ENCODE data around the gene HIVEP2. TPM values are rescaled to one million over a fixed set of nuclear protein-coding genes. Genes with fewer than 3 reads are reported as not detected.

HIVEP2 gene
- total RNA-seq, 1 experiment from 2014 or later = 3.2 TPM

- Histone ChIP-seq H3K9me3 (ENCODE audit: low read depth, low read length, poor library complexity, severe bottlenecking) (no peaks in the 10 kb centered on the region), H3K4me1 (ENCODE audit: insufficient read depth, low read length, poor library complexity, severe bottlenecking) (no peaks in the 10 kb centered on the region), H3K27ac (ENCODE audit: low read depth, low read length, poor library complexity, severe bottlenecking) (no peak overlapping the region), H3K4me3 (ENCODE audit: low read depth, low read length, poor library complexity, severe bottlenecking) (no peak overlapping the region), H3K36me3 (ENCODE audit: insufficient read depth, low read length, poor library complexity, severe bottlenecking) (no peaks in the 10 kb centered on the region), H3K27me3 (replicated peaks; ENCODE audit: insufficient read depth, low read depth, low read length, poor library complexity) (no peaks in the 10 kb centered on the region)
- no TSS peak for BruUV-seq (replicated peaks)
- no peak for DNase-seq (ENCODE audit: low spot score)
- CTCF ChIA-PET = no interaction called here
- intact Hi-C loops (cut with micrococcal nuclease; ENCODE audit: unreplicated experiment) = no loop called here
- TF ChIP-seq CTCF (conservative IDR thresholded peaks at IDR 0.05; ENCODE audit: low read depth, low read length) (no peak), EZH2 (IDR thresholded peaks at IDR 0.05; ENCODE audit: borderline replicate concordance, low read depth, low read length, poor library complexity, severe bottlenecking) (no peak)
- POLR2A ChIA-PET (ENCODE audit: low non-redundant PET) = no interaction called here
Measured at GRCh38 chr6:142968601-142969000, 23.6 kb upstream of the HIVEP2 start.

GRCh38 chr6:142966294-142966693 is 21.3 kb upstream of the HIVEP2 start:
- no peak for TF ChIP-seq CTCF (conservative IDR thresholded peaks at IDR 0.05; ENCODE audit: low read depth, low read length)
- no peak for TF ChIP-seq EZH2 (IDR thresholded peaks at IDR 0.05; ENCODE audit: borderline replicate concordance, low read depth, low read length, poor library complexity, severe bottlenecking)
- POLR2A ChIA-PET (ENCODE audit: low non-redundant PET) = no interaction called here
- H3K36me3 ChIP-seq (ENCODE audit: insufficient read depth, low read length, poor library complexity, severe bottlenecking) = no peaks in the 10 kb centered on the region
- DNase-seq (ENCODE audit: low spot score) = no peak
- H3K4me3 ChIP-seq (ENCODE audit: low read depth, low read length, poor library complexity, severe bottlenecking) = no peak overlapping the region
- CTCF ChIA-PET = no interaction called here
- H3K4me1 ChIP-seq (ENCODE audit: insufficient read depth, low read length, poor library complexity, severe bottlenecking) = no peaks in the 10 kb centered on the region
- no peaks in the 10 kb centered on the region for H3K9me3 ChIP-seq (ENCODE audit: low read depth, low read length, poor library complexity, severe bottlenecking)
- no peak overlapping the region for H3K27ac ChIP-seq (ENCODE audit: low read depth, low read length, poor library complexity, severe bottlenecking)
- no peaks in the 10 kb centered on the region for H3K27me3 ChIP-seq (replicated peaks; ENCODE audit: insufficient read depth, low read depth, low read length, poor library complexity)
- intact Hi-C loops (cut with micrococcal nuclease; ENCODE audit: unreplicated experiment) = no loop called here
- no TSS peak for BruUV-seq (replicated peaks)

- Histone ChIP-seq H3K27me3 (replicated peaks; ENCODE audit: insufficient read depth, low read depth, low read length, poor library complexity) (no peaks in the 10 kb centered on the region), H3K4me3 (ENCODE audit: low read depth, low read length, poor library complexity, severe bottlenecking) (no peak overlapping the region), H3K27ac (ENCODE audit: low read depth, low read length, poor library complexity, severe bottlenecking) (no peak overlapping the region), H3K4me1 (ENCODE audit: insufficient read depth, low read length, poor library complexity, severe bottlenecking) (no peaks in the 10 kb centered on the region), H3K36me3 (ENCODE audit: insufficient read depth, low read length, poor library complexity, severe bottlenecking) (no peaks in the 10 kb centered on the region), H3K9me3 (ENCODE audit: low read depth, low read length, poor library complexity, severe bottlenecking) (no peaks in the 10 kb centered on the region)
- no peak for TF ChIP-seq EZH2 (IDR thresholded peaks at IDR 0.05; ENCODE audit: borderline replicate concordance, low read depth, low read length, poor library complexity, severe bottlenecking)
- BruUV-seq (replicated peaks) = no TSS peak
- intact Hi-C loops (cut with micrococcal nuclease; ENCODE audit: unreplicated experiment) = no loop called here
- ChIA-PET POLR2A (ENCODE audit: low non-redundant PET) (no interaction called here), CTCF (no interaction called here)
- DNase-seq (ENCODE audit: low spot score) = no peak
Measured at GRCh38 chr6:142965164-142965563, 20.2 kb upstream of the HIVEP2 start.

- H3K4me3 ChIP-seq (ENCODE audit: low read depth, low read length, poor library complexity, severe bottlenecking) = no peak overlapping the region
- H3K27ac ChIP-seq (ENCODE audit: low read depth, low read length, poor library complexity, severe bottlenecking) = no peak overlapping the region
- H3K4me1 ChIP-seq (ENCODE audit: insufficient read depth, low read length, poor library complexity, severe bottlenecking) = no peaks in the 10 kb centered on the region
- no peaks in the 10 kb centered on the region for H3K9me3 ChIP-seq (ENCODE audit: low read depth, low read length, poor library complexity, severe bottlenecking)
- ChIA-PET POLR2A (ENCODE audit: low non-redundant PET) (no interaction called here), CTCF (no interaction called here)
- TF ChIP-seq EZH2 (IDR thresholded peaks at IDR 0.05; ENCODE audit: borderline replicate concordance, low read depth, low read length, poor library complexity, severe bottlenecking) = no peak
- no peak for TF ChIP-seq CTCF (conservative IDR thresholded peaks at IDR 0.05; ENCODE audit: low read depth, low read length)
- DNase-seq (ENCODE audit: low spot score) = no peak
- intact Hi-C loops (cut with micrococcal nuclease; ENCODE audit: unreplicated experiment) = no loop called here
- no peaks in the 10 kb centered on the region for H3K36me3 ChIP-seq (ENCODE audit: insufficient read depth, low read length, poor library complexity, severe bottlenecking)
- H3K27me3 ChIP-seq (replicated peaks; ENCODE audit: insufficient read depth, low read depth, low read length, poor library complexity) = no peaks in the 10 kb centered on the region
- no TSS peak for BruUV-seq (replicated peaks)
Measured at GRCh38 chr6:142960098-142960497, 15.1 kb upstream of the HIVEP2 start.

Measured in A673 (cell line).